ENCODE measurements around the gene FBXO21.

- TF ChIP-seq CTCF (conservative IDR thresholded peaks at IDR 0.05 in 1 of 2, IDR thresholded peaks at IDR 0.05 in 1 of 2; ENCODE audit: low read depth in 1 of 2, low read length in 2 of 2): no peak
- no peak for TF ChIP-seq EZH2 (IDR thresholded peaks at IDR 0.05; ENCODE audit: low read length, missing control alignments)
Measured at GRCh38 chr12:117210266-117210918, 20.1 kb upstream of the FBXO21 start.
